HG02943 (cell line): ENCODE data around the gene HCFC1.
A peak's percentile ranks its signal among the peaks of the same experiment; 100 is the strongest.

ENCODE experiments used
- ATAC-seq: cut with Tn5 transposase; IDR thresholded peaks from one replicate; pipeline ENCODE4 v1.9.1; 2021; ENCODE audit warnings: mild to moderate bottlenecking, low read depth, moderate library complexity; ENCODE audit not compliant: unreplicated experiment

The HCFC1 gene

DNA sequence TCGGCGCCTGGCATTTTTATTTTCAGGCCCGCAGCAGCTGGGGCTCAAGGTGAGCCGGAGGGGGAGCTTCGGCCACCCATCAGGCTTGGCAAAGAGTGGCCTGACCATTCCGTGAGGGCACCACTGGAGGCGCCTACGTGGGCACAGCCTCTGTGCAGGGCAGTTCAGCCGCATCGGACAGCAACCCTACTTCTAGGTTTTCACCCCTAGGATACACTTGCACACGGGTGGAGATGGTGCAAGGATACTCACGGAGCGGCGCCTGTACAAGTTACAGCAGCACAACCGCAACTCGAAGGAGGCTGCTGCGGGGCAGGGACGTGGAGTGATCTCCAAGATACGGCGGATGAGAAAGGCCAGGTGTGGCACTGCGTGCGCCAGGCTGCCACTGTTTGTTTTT is 10.8 kb downstream of the HCFC1 start:
- no peak for ATAC-seq

DNA sequence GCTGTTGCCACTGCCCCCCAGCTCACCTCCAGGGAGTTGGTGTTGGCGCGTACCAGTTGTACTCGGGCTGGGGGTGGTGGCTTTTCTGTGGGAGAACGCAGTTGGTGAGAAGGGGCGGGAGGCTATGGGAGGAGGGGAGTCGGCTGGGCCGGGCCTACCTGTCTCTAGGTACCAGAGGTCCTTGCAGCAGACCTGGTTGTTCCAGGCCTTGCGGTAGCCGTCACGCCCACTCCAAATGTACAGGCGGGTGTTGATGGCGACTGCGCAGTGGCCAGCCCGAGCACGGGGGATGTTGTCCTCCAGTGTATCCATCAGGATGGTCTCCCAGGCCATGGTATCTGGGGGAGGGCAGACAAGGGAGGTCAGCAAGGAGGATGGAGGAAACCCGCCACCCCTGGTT is 11.5 kb downstream of the HCFC1 start:
- ATAC-seq: no peak

DNA sequence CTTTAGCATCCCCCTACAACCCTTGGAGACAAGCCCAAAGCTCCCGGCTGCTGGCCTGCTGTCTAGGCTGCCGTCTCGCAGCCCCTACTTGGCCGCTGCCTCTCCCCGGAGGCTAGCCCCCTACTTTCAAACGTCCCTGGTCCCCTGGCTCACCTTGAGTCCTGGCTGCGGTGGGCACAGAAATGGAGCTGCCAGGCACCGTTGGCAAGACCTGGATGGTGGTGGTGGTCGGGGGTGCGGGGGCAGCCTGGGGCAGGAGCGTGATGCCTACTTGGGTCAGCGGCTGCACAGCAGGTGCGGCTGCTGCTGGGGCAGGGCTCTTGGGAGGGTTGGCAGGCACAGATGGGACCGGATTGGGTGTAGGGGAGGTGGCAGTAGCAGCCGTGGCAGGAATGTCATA is 12.0 kb downstream of the HCFC1 start:
- no peak for ATAC-seq

DNA sequence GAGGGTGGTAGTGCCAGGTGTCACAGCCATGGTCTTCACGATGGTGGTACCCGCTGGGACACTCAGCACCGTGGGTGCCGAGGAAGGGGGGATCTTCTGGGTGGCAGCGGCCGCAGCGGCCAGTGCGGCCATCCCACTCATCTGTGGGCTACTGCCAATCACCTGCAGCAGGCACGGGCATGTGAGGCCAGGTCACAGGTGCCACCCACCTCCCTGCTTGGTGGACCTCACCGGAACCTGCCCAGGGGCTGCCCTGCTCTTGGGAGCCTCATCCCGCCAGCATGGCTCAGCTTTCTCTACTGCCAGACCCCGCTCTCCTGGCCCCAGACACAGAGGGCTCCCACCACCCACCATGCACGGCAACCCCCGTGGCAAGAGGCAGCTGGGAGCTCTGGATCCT is 13.0 kb downstream of the HCFC1 start:
- ATAC-seq: no peak

DNA sequence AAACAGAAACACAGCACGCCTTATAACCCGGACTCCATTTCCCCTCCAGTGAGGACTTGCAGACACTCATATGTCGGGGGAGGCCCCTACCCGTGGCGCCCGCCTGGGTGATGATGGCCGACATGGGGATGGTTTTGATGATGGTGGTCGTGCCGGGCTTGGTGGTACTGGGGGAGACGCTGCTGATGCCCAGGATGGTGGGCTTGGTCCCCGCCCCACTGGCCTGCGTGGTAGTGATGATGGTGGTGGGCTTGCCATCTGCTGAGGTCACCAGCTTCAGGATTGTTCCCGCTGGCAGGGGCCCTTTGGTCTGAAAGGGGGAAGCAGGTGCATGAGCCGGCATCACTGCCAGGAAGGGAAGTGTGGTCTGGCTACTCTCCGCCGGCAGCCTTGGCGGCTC is 14.4 kb downstream of the HCFC1 start:
- ATAC-seq: no peak

DNA sequence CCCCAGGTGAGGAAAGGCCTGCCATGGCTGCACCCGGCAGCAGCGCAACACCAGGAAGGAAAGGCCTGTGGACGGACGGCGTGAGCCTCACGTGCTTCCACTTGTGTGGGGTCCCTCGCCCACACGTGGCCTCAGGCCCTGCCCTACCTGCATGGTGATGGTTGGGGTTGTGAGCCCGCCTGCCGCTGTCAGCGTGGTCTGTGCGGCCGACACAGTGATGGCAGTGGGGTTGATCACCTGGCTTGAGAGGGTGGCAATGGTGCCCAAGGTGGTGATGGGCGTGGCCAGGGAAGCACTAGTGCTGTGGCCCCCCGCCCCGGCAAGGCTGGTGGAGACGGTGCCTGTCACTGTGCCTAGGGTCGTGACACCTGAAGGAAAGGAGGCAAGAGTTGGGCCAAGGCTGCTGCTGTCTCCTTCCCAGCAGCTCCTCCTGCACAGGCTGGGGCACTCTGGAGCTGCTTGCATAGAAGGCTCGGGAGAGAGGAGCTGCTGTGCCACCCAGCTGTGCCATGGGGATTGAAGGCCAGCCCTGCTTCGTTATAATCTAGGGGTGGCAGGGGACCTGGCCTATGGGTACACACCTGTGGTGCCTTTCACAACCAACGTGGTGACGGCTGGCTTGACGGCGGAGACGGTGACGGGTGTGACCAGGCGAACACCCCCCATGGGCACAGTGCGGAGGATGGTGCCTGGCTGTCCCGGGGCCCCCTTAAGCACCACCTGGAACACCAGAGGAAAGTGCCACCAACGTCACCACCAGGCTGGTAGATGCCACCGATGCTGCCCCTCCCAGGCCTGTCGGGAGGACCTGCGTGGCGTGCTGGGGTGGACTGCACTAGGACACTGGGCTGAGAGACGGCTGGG is 15.3 kb downstream of the HCFC1 start:
- no peak for ATAC-seq

DNA sequence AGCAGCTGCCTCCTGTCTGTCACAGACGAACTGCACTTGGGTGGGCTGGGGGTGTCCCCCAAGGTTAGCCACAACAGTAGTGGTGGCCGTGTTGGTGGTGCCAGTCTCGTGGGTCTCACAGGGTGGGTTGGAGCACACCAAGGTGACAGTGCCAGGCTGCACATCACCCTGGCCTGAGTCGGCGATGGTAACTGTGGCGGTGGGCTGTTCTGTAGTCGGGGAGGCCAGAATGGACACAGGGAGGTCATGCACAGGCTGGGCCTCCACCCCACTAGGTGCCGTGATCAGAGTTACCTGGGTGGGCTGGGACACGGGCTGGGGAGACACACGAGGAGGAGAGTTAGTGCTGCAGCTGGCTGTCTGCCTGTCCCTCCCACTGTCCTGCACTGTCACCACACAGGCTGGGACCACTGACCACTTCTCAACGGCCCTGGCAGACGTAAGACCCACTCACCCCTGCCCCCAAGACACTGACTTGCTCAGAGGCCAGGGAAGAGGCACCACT is 16.3 kb downstream of the HCFC1 start:
- ATAC-seq: no peak

DNA sequence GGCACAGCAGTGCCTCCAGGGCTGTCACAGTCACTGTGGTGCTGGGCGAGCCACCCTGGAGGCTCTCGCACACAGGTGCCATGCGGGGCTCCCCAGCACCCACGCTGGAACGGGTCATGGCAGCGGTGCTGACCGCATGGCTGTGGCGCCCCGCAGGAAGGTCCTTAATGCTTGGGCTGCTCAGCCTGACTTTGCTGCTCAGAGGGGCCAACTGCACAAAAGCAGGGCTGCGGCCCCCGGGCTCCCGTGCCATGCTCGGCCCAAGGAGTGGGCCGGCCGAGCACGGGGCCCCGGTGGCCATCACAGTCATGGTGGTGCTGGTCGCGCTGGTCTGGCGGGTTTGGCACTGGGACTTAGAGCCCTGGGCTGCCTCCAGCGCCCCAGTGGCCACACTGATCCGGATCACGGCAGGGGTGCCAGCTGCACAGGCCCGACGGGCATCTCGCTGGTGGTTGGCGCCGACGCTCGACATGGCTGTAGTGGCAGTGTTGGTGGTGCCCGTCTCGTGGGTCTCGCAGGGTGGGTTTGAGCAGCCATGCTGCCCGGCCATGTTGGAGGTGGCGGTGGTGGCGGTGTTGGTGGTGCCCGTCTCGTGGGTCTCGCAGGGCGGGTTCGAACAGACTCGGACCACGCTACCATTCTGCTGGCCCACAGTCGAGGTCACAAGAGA is 16.9 kb downstream of the HCFC1 start:
- no peak for ATAC-seq

DNA sequence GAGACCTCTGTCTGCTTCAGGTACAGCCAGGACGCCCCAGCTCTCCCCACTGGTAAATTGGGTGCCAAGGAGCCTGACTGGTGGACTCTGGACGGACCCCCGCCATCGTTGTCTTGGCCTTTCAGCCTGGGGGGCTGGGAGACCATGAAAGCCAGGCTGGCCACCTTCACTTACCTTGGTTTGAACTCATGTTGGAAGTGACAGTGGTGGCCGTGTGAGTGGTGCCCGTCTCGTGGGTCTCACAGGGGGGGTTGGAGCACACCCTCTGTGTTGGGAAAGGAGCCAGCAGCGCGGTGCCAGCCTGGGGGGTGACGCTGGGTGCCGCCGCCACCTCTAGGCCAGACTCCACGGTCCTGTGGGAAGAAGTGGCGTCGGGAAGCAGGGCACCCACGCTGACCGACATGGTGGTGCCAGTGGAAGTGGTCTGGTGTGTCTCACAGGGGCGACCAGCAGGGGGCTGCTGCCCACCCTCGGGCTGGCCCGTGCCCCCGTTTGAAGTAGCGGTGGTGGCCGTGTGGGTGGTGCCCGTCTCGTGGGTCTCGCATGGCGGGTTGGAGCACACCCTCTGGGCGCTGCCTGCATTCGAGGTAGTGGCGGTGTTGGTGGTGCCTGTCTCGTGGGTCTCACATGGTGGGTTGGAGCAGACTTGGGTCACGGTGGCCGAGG is 17.6 kb downstream of the HCFC1 start:
- no peak for ATAC-seq

DNA sequence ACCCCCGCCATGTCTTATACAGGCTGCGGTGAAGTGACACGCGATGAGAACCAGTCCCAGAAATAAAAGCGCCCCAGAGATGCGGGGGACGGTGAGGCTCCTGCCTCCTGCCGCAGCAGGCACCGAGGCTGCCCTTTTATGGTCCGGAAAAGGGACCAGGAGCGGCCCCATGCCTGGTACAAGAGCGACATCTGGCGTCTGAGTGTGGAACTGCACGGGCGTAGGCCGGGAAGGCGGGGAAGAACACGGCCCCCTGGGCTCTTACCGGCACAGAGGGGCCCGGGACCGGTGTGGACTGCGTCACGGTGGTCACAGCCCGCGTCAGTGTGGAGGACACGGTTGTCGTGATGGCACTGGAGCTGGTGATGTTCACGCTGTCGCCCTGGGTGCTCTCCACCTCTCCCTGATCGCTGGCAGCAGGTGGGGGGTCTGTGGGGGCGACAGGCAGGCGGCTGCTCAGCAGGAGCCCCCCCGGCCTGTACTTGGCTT is 18.2 kb downstream of the HCFC1 start:
- peak; percentile 59 for ATAC-seq

DNA sequence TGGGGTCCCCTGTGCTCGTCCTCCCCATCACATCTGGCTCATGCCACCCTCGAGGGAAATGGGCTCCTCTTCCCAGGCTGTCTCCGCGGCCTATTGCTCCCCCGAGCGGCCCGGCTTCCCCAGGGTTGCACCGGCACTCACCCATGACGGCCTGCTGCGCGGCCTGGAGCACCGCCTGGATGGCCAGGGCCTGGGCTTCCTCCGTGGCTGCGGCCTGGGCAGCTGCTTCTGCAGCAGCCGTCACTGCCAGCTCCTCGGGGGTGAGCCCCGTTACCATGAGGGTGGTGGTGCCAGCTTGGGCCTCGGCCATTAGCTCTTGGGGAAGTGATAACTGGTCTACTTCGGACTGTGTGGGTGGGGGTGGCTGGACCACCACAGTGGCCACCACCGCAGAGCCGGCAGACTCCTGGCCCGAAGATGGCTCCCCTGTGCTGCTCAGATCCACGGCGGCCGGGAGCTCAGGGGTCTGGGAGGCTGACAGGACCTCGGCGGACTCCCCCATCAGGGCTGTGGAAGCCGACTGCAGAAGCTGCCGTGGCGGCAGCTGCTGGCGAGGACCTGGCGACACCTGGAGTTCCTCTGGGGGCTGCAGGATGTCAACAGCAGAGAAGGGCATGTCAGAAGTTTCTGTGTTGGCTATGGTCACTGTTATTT is 19.1 kb downstream of the HCFC1 start:
- no peak for ATAC-seq

DNA sequence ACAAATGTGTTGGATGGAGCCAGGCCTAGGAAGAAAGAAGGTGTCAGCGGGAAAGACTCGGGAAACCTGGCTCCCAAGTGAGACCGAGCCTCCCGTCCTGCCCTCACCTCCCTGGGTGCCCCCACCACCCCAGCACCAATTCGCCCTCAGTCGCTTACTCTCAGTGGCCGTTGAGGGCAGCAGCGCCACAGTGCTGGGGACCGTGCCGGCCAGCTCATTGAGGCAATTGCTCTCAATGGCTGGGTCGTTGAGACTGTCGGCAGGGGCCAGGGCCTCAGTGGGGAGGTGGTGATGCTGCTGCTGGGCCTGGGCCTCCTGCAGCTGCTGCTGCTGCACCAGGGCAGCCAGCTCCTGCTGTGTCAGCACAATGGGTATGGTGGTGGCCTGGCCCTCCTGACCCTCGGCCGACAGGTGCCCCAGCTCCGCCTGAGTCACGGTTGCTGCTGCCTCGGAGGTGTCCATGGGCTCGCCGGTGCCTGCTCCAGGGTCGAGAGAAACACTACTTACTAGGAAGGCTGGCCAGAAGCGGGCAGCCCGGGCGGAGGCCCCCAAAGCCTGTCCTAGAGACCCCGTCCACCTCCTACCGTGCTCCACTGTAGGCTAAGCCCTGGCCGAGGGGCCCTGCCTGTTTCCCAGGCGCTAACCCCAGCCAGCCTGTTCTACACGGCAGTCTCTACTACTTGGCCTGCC is 19.8 kb downstream of the HCFC1 start:
- no peak for ATAC-seq

DNA sequence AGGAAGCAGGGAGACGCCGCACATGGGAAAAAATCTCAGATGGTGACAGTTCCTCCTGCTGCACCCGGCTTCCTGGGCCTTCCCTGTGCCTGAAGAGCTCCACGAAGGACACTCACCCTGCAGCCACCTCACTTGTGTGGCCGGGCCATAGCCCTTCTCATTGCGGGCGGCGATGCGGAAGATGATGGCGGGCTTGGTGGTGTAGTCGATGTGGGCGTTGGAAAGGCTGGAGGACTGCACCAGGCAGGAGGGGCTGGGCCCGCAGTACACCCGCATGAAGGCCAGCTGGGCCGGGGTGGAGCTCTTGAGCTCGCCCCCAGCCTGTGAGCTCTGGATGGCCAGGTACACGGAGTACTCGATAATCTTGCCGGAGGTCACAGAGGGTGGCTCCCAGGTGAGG is 21.5 kb downstream of the HCFC1 start:
- no peak for ATAC-seq

DNA sequence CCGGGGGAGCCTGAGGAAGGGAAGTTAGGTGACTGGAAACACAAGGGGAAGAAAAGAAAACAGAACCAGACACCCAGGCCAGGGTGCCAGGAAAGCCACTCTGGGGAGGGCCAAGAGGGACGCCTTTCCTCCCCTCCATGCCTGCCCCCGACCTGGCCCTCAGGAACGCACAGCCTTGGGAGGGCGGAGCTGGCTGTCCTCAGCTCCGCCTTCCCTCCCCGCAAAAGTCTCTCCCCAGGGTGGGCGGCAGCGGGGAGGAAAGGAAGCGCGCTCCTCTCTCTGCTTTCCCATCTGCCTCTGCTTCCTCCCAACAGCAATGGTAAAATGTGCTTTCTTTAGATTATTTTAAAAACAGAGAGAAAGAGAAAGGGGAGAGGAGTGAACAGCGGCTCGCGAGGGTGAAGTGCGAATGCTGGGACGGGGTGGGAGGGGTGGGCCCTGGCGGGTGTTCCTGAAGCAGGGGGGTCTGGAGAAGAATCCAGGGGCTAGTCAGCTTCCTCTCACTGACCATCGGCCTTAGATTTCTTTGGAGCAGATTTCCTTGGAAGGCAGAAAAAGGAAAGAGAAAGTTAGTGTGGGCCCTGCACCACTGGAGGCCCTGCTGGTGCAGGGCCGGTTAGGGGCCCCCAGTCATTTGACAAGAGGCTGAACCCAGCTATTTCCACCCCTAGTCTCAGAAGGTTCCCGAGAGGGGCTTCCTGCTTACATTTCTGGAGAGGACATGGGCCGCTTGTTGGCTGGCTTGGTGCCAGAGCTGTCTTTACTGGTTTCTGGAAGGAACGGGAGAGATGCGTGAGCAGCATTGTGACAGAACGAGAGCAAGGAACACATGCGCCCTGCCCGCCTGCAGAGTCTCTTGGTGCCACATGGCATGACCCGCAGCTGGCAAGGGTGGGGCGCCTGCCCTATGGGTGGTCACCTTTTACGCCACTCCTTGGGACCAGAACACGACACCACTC is 22.5 kb downstream of the HCFC1 start:
- no peak for ATAC-seq

DNA sequence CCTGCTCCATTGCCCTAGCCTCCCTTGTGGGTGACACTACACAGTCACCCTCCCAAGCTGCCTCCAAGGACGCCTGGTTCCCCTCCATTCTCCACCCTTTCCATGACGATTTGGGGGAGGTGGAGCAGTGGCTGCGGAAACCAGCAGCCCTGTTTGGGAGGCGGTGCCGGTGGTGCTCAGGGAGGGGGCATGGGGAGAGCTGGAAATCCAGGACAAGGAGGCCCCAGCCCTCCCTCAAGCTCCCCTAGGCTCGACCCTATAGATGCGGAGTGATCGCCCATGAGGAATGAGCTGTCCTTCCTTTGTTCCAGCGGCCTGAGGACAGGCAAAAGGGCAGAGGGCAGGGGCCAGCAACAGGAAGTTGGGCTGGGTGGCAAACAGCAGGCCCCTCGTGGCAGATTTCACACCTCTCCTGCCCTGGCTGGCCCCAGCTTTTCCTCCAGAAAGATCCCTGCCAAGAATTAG is 23.6 kb downstream of the HCFC1 start:
- no peak for ATAC-seq

DNA sequence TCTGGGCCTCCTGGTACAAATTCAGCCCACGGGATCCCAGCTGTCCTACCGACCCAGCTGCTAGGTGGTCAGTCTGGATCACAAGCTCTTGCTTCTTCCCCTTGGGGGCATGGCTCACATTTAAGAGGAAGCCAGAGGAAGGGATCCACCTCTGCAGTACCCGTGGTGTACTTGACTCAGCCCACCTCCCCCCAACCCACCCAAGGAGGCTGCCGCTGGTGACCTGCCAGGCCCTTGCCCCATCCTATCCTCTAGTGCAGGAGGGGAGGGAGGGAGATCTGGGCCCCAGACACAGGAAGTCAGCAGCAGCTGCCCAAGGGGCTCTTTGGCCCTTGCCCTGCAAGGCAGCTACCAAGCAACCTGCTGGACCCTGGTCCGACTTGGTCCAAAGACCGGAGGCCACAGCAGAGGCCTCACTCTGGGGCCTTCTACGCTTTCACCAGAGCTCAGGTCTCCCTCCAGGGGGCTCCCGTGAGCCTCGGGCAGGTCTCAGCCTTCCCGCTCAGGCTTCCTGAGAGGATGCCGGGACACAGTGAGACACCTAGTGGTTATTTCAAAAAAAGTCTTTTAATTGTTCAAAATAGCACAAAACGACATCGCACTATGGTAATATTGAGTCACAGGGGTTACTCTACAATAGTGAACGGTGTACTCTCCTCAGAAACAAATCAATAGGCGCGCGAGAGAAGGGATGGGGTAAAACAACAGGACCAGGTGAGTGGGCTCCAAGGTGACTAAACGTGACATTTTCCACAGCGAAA is 24.4 kb downstream of the HCFC1 start:
- peak; percentile 77 for ATAC-seq

DNA sequence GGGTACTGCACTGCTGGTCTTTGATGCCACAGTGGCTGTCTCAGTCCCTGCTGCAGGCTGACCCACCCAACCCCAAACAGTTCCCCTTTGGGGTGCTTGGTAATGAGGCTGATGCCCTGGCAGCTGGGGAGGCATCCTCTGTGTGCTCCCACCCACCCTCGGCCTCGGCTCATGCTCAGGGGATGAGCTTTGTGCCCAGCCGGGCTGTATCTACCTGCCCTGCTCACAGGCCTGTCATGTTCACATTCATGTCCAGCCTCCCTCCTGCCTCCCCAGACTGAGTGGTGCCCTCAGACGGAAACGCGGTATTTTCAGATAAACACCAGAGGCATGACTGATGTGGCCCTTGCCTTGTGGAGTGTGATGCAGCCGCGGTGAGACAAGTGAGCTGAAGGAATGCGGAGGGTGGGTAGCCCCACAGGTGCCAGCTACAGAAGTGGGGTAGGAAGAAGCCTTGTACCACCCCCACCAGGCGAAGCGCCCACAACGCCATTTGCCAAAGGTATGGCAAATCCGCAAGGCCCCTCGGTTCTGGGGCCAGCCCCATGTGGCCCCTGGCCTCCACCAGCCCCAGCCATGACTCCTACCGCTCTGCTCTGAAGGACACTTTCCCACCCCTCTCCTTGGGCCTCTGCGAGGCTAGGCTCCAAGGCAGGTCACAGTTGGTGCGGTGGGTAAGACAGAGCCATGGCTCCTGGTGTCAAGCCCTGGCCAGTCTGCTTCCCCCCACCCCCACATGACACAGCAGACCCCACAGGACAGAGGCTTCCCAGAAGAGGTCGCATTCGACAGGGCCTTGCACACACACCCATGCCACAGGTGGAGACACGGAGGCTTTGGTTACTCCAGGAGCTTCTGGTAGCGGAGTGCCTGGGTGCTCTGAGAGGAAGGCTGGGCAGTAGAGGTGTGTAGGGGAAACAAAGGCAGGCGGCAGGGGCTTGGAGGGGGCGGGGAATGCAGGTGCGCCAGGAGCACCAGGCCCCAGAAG is 25.4 kb downstream of the HCFC1 start:
- no peak for ATAC-seq
